ENCODE data around the gene MYO19.

DNA sequence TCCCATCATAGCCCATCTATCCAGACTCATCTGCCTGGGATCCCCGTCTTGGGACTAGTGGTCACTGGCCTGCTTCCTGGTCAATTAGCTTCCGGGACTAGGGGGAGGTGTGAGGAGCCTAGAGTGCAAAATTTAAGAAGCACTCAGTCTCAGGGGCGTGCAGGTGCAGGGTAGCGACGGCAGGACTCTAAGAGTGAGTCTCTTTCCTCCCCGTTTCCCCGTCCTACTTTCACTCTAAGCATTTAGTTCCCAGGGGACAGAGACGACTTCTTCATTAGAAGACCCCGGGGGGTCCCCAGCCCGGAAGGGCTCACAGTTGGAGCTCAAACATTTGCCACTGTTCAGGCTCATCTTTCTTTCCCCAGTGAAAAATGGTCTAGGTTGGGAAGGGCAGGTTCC, 48.9 kb downstream of the MYO19 start:
- TF ChIP-seq, protein P1, sequence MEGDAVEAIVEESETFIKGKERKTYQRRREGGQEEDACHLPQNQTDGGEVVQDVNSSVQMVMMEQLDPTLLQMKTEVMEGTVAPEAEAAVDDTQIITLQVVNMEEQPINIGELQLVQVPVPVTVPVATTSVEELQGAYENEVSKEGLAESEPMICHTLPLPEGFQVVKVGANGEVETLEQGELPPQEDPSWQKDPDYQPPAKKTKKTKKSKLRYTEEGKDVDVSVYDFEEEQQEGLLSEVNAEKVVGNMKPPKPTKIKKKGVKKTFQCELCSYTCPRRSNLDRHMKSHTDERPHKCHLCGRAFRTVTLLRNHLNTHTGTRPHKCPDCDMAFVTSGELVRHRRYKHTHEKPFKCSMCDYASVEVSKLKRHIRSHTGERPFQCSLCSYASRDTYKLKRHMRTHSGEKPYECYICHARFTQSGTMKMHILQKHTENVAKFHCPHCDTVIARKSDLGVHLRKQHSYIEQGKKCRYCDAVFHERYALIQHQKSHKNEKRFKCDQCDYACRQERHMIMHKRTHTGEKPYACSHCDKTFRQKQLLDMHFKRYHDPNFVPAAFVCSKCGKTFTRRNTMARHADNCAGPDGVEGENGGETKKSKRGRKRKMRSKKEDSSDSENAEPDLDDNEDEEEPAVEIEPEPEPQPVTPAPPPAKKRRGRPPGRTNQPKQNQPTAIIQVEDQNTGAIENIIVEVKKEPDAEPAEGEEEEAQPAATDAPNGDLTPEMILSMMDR (IDR thresholded peaks at IDR 0.05; ENCODE audit: low read depth, low read length, poor library complexity, severe bottlenecking): no peak
- TF ChIP-seq EZH2phosphoT487 (IDR thresholded peaks at IDR 0.05; ENCODE audit: borderline replicate concordance, low read length): no peak
